ENCODE data around the gene CYP2R1.

- TF ChIP-seq EGR1 (IDR thresholded peaks at IDR 0.05; ENCODE audit: low read depth) (no peak), ZNF274 (IDR thresholded peaks at IDR 0.05; ENCODE audit: low read depth, low read length) (no peak)
Measured at GRCh38 chr11:14835496-14836492, 56.2 kb downstream of the CYP2R1 start.

Data from HCT116 (cell line).